Endothelial cell of umbilical vein (primary cell): Measurements from ENCODE around the gene FTSJ1. TPM values are rescaled to one million over a fixed set of nuclear protein-coding genes. Genes with fewer than 3 reads are reported as not detected.
A peak's percentile ranks its signal among the peaks of the same experiment; 100 is the strongest.

Experiments
- BruUV-seq: library from RNA; stranded (reverse); fragments of 400-500 nt; replicated peaks from 2 replicates; lab custom pipeline; 2021; lab: Mats Ljungman, UMichigan
- CTCF ChIA-PET: fragments of 300-600, 350-600 bp; sonication (Branson Sonifier 250); formaldehyde crosslinking; loops from one replicate; lab custom pipeline; 2021; ENCODE audit warnings: antibody characterized with exemption, inconsistent platforms; lab: Charles Lee
- POLR2A ChIA-PET: fragments of 300-600, 350-600 bp; sonication (Branson Sonifier 250); formaldehyde crosslinking; loops from one replicate; lab custom pipeline; 2021; ENCODE audit warnings: antibody characterized with exemption, inconsistent platforms; lab: Charles Lee
- DNase-seq: peaks from one replicate; pipeline ENCODE4 v3.0.0-alpha.2; 2011; ENCODE audit warnings: low read depth, low spot score
- FAIRE-seq: peaks from 2 replicates; lab custom pipeline; 2011; peaks lifted over from hg19 to GRCh38; lab: Jason Lieb, UNC
- H2AFZ ChIP-seq: 2 replicates; pipeline ENCODE4 v1.6.0; 2012; ENCODE audit warnings: low read depth, low read length, control low read depth, inconsistent platforms
- H3K27ac ChIP-seq: 2 replicates; pipeline ENCODE4 v1.5.1; 2011; ENCODE audit warnings: low read depth, mild to moderate bottlenecking, control low read depth, low read length, moderate library complexity; ENCODE audit not compliant: insufficient read depth
- H3K27me3 ChIP-seq, 2 experiments: 2 replicates each; pipeline versions ENCODE4 v1.6.0 to v1.6.1; 2011; ENCODE audit warnings: low read length in 2 of 2, mixed read lengths in 1 of 2; ENCODE audit not compliant: control insufficient read depth in 2 of 2, insufficient read depth in 2 of 2
- H3K36me3 ChIP-seq, 2 experiments: 2 replicates in 1 of 2; 3 replicates in 1 of 2; pipeline ENCODE4 v1.5.1; 2011; ENCODE audit warnings: low read length in 2 of 2, mild to moderate bottlenecking in 1 of 2, moderate library complexity in 1 of 2; ENCODE audit not compliant: control insufficient read depth in 2 of 2, insufficient read depth in 2 of 2; ENCODE audit errors: extremely low read depth in 1 of 2
- H3K4me1 ChIP-seq: 3 replicates; pipeline ENCODE4 v1.5.1; 2011; ENCODE audit warnings: mild to moderate bottlenecking, low read length; ENCODE audit not compliant: control insufficient read depth, insufficient read depth; ENCODE audit errors: extremely low read depth
- H3K4me2 ChIP-seq: 2 replicates; pipeline ENCODE4 v1.6.1; 2011; ENCODE audit warnings: low read length, control low read depth, mixed read lengths; ENCODE audit not compliant: insufficient read depth
- H3K4me3 ChIP-seq, 3 experiments: fragments of 200-600 bp in 1 of 3; sonication (generic), shearing (Covaris generic) in 1 of 3; replicated peaks in 1 of 3; 2 replicates each; pipeline ENCODE4 v1.5.1; 2011 to 2016; ENCODE audit warnings: control low read depth in 3 of 3, low read length in 3 of 3, mild to moderate bottlenecking in 2 of 3, inconsistent platforms in 1 of 3, low read depth in 1 of 3, moderate library complexity in 1 of 3; ENCODE audit not compliant: insufficient read depth in 1 of 3
- H3K79me2 ChIP-seq: 2 replicates; pipeline ENCODE4 v1.6.0; 2012; ENCODE audit warnings: low read length, inconsistent platforms; ENCODE audit not compliant: control insufficient read depth, insufficient read depth
- H3K9ac ChIP-seq: replicated peaks from 2 replicates; pipeline ENCODE3; 2011; ENCODE audit warnings: low read length, control low read depth; ENCODE audit not compliant: insufficient read depth; ENCODE audit errors: extremely low read depth
- H3K9me1 ChIP-seq: replicated peaks from 3 replicates; pipeline ENCODE4 v1.6.0; 2011; ENCODE audit warnings: mild to moderate bottlenecking, low read length; ENCODE audit not compliant: control insufficient read depth, insufficient read depth; ENCODE audit errors: extremely low read depth
- H3K9me3 ChIP-seq: replicated peaks from 2 replicates; pipeline ENCODE4 v1.5.1; 2012; ENCODE audit warnings: low read length, inconsistent platforms; ENCODE audit not compliant: control insufficient read depth, insufficient read depth
- H4K20me1 ChIP-seq: replicated peaks from 2 replicates; pipeline ENCODE3; 2011; ENCODE audit warnings: mild to moderate bottlenecking, low read length; ENCODE audit not compliant: control insufficient read depth, insufficient read depth; ENCODE audit errors: extremely low read depth
- CTCF ChIP-seq, 2 donors: IDR thresholded peaks; 1 replicate in 1 of 2; 2 replicates in 1 of 2; pipeline ENCODE4 v1.5.1; 2011; ENCODE audit warnings: low read length in 2 of 2, mild to moderate bottlenecking in 2 of 2, moderate library complexity in 2 of 2, control low read depth in 1 of 2, inconsistent platforms in 1 of 2, low read depth in 1 of 2; ENCODE audit not compliant: insufficient read depth in 1 of 2; ENCODE audit errors: extremely low read depth in 1 of 2
- FOS ChIP-seq: IDR thresholded peaks from 2 replicates; pipeline ENCODE4 v1.6.1; 2011; ENCODE audit warnings: mild to moderate bottlenecking, low read length, moderate library complexity, borderline replicate concordance; ENCODE audit not compliant: insufficient read depth
- MYC ChIP-seq: IDR thresholded peaks from one replicate; pipeline ENCODE4 v1.6.1; 2011; ENCODE audit warnings: mild to moderate bottlenecking, low read depth, low read length
- dilution Hi-C: fragments of 300-500 bp; cut with MboI; formaldehyde crosslinking; loops from one replicate; pipeline ENCODE4 v1.15.0; 2019; ENCODE audit warnings: low sequenced_read_pairs; ENCODE audit not compliant: extremely low pct_ligation_motif_present
- intact Hi-C: fragments of 100-400 bp; cut with micrococcal nuclease; formaldehyde crosslinking; loops from one replicate; pipeline ENCODE4 v1.10.0; 2022
- polyA plus RNA-seq, 4 experiments: library from polyadenylated mRNA; depleted of rRNA in 3 of 4; stranded (reverse) in 3 of 4; unstranded in 1 of 4; fragments of >200 nt; gene quantifications; 2 replicates each; pipeline versions ENCODE4 v1.2.1 to v1.2.3, GENCODE V29; 2011 to 2012; ENCODE audit warnings: missing spikeins in 1 of 4
- total RNA-seq: library from RNA; stranded (reverse); gene quantifications from 2 replicates; pipeline ENCODE4 v1.2.3, GENCODE V29; 2021

Gene FTSJ1
- total and polyA plus RNA-seq, 2 donors (not counting 3 experiments of a cell fraction or from before 2014, with no cell fraction given): 59.9 to 63.9 TPM

GRCh38 chrX:48468247-48468671 lies 7.7 kb upstream of the FTSJ1 start:
- no peaks in the 10 kb centered on the region for H3K9me1 ChIP-seq
- peak overlapping the region; percentile 79 for H2AFZ ChIP-seq
- ChIA-PET POLR2A (interaction anchor here (1.2 kb wide), 1 partner anchor 107 kb away, joined by 3 read pairs; no protein-coding TSS in a partner anchor), CTCF (interaction anchor here (1.1 to 1.5 kb wide), 2 partner anchors 54 to 385 kb away, joined by 3 to 6 read pairs; partner anchors contain the start of gene EBP)
- H3K9me3 ChIP-seq: no peaks in the 10 kb centered on the region
- H3K9ac ChIP-seq: no peak overlapping the region
- TF ChIP-seq FOS: no peak
- TF ChIP-seq MYC: peak; percentile 41
- peaks cover 10% of the 10 kb centered on the region for H3K79me2 ChIP-seq
- no peaks in the 10 kb centered on the region for H4K20me1 ChIP-seq
- dilution Hi-C loops: no loop called here
- DNase-seq: no peak
- BruUV-seq: no TSS peak
- H3K4me3 ChIP-seq: peak overlapping the region; percentile 11 to 62 (median 15)
- FAIRE-seq: peak; percentile 62
- H3K4me2 ChIP-seq: no peak overlapping the region
- no peaks in the 10 kb centered on the region for H3K36me3 ChIP-seq
- no peaks in the 10 kb centered on the region for H3K4me1 ChIP-seq
- intact Hi-C loops: no loop called here
- peak overlapping the region; percentile 7 for H3K27ac ChIP-seq
- H3K27me3 ChIP-seq: peaks cover 2 to 8% of the 10 kb centered on the region in 2 experiments

DNA sequence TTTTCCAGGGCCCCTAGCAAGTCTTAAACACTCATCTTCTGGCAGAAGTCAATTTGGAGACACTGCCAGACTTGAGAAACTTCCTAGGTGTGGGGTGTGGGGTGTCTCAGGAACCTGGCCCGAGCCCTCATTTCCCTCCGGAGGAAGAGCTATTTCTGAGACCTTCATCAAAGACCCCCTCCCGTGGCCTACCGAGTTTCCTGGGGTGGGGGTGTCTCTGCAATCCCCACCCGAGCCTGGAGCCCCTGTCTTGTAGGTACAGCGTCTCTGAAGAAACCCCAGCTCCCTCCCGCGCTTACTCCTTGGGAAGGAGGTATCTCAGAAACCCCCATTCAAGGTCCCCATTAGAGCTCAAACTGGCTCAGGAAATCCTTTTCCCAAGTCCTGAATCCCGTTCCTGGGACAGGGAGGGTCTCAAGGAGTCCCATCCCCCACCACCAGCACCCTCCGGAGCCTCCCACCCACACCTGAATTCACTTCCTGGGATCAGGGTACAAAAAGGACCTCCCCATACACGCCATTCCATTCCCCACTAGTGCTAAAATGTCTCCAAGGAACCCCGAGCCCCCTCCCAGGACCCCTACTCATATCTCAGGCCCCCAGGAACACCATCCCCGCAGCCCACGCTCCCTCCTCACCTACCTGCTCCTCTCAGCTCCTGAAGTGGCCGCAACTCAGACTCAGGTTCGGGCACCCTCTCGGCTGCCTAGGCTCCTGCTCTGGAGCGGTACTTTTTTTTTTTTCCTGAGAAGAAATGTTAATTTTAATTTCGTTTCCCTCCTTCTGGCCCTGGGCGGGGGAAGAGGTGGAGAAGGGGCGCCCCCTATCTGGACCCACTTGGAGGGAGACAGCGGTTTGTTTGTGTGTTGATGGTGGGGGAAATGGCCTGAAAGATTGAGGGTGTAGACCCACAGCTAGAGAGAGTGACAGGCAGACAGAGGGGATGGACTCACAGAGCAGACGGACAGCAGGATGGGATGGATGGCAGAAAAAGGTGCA lies 7.0 kb upstream of the FTSJ1 start:
- TF ChIP-seq MYC (no peak), CTCF (IDR thresholded peaks at IDR 0.05; ENCODE audit: extremely low read depth in 1 of 2, insufficient read depth in 1 of 2, low read depth in 1 of 2, low read length in 2 of 2) (peak in 1 of 2 donors; percentile 8)
- Histone ChIP-seq H3K27me3 (peaks cover 2 to 8% of the 10 kb centered on the region in 2 experiments), H3K9ac (peak overlapping the region; percentile 23), H3K79me2 (peaks cover 10% of the 10 kb centered on the region), H3K36me3 (no peaks in the 10 kb centered on the region), H3K9me1 (no peaks in the 10 kb centered on the region), H4K20me1 (no peaks in the 10 kb centered on the region), H3K4me1 (no peaks in the 10 kb centered on the region), H3K27ac (peak overlapping the region; percentile 7), H3K4me3 (peak overlapping the region in 2 of 3 experiments; percentile 8 to 62), H2AFZ (peak overlapping the region; percentile 54), H3K4me2 (peak overlapping the region; percentile 24), H3K9me3 (no peaks in the 10 kb centered on the region)
- POLR2A ChIA-PET: no interaction called here
- CTCF ChIA-PET: interaction anchor here (1.1 to 1.5 kb wide), 2 partner anchors 53 to 386 kb away, joined by 3 to 6 read pairs; partner anchors contain the start of gene EBP
- dilution Hi-C loops: no loop called here
- BruUV-seq: no TSS peak
- intact Hi-C loops: no loop called here
- DNase-seq: no peak
- no peak for FAIRE-seq
